NCI-H2196 treated with DMSO at 0.1 percent for 48 hours (cell line): Measurements from ENCODE around the gene FADD.
A peak's percentile ranks its signal among the peaks of the same experiment; 100 is the strongest.
"Not testable (repeated sequence)": the region's sequence is repeated elsewhere in the genome, so short reads cannot be mapped to it uniquely, and the experiment has no call there.

Source experiments
- DNase-seq: peaks from one replicate; lab custom pipeline; 2025; ENCODE audit not compliant: unreplicated experiment; lab: John Stamatoyannopoulos, UW

Gene FADD

GRCh38 chr11:70203751-70204465 is 812 bp downstream of the FADD start:
- DNase-seq: peak; percentile 13

GRCh38 chr11:70204466-70204799 is 1.3 kb downstream of the FADD start:
- no peak for DNase-seq

- DNase-seq: no peak
Measured at GRCh38 chr11:70205049-70205725, 2.1 kb downstream of the FADD start.

- no peak for DNase-seq
Measured at GRCh38 chr11:70205766-70206165, 2.7 kb downstream of the FADD start.

GRCh38 chr11:70206226-70206981 is 3.3 kb downstream of the FADD start:
- no peak for DNase-seq

GRCh38 chr11:70206982-70207376 is 3.9 kb downstream of the FADD start:
- DNase-seq: no peak

GRCh38 chr11:70207531-70208131 is 4.5 kb downstream of the FADD start:
- DNase-seq: no peak

- DNase-seq: no peak
Measured at GRCh38 chr11:70209391-70209912, 6.4 kb downstream of the FADD start.

GRCh38 chr11:70210051-70210501 is 7.0 kb downstream of the FADD start:
- no peak for DNase-seq

- DNase-seq: no peak
Measured at GRCh38 chr11:70210530-70210929, 7.4 kb downstream of the FADD start.

GRCh38 chr11:70212227-70212811 is 9.2 kb downstream of the FADD start:
- DNase-seq: no peak

- DNase-seq: not testable (repeated sequence)
Measured at GRCh38 chr11:70217388-70217787, 14.3 kb downstream of the FADD start.

GRCh38 chr11:70218076-70218475 is 15.0 kb downstream of the FADD start:
- DNase-seq: not testable (repeated sequence)

GRCh38 chr11:70220136-70220535 is 17.0 kb downstream of the FADD start:
- no peak for DNase-seq

GRCh38 chr11:70220920-70221319 is 17.8 kb downstream of the FADD start:
- no peak for DNase-seq

- no peak for DNase-seq
Measured at GRCh38 chr11:70225681-70226177, 22.6 kb downstream of the FADD start.

- no peak for DNase-seq
Measured at GRCh38 chr11:70226183-70226582, 23.1 kb downstream of the FADD start.

GRCh38 chr11:70226967-70227366 is 23.9 kb downstream of the FADD start:
- no peak for DNase-seq

GRCh38 chr11:70229737-70230136 is 26.6 kb downstream of the FADD start:
- no peak for DNase-seq

GRCh38 chr11:70230151-70230839 is 27.2 kb downstream of the FADD start:
- DNase-seq: no peak
